Hematopoietic multipotent progenitor cell treated with erythropoietin and hydrocortisone succinate and interleukin-3 and kit ligand, for 6 days (in vitro differentiated cells): Measurements from ENCODE around the gene GOLGA7B.
"Not testable (repeated sequence)": the region's sequence is repeated elsewhere in the genome, so short reads cannot be mapped to it uniquely, and the experiment has no call there.

Source experiments
- DNase-seq: peaks from one replicate; pipeline ENCODE4 v3.0.0-alpha.2; 2015

Gene GOLGA7B

DNA sequence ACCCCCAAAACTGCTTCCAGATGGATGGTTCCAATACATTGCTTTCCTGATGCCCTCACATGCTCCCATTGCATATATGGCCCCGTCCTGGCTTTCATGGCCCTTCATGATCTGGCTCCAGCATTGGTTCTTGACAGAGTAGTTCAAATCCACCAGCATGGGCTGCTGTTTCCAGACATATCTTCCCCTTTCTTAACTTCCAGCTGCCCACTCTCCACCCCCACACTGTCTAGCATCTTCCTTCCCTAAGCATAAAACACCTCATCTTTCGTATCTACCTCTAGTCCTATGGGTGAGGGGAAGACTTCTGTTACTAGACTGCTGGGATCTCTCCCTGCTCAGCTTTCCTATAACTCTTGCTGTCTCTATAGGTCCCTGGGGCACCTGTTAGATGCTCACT, 13.2 kb upstream of the GOLGA7B start:
- no peak for DNase-seq

- no peak for DNase-seq
Observed at GRCh38 chr10:97838091-97838490, 11.6 kb upstream of the GOLGA7B start.

DNA sequence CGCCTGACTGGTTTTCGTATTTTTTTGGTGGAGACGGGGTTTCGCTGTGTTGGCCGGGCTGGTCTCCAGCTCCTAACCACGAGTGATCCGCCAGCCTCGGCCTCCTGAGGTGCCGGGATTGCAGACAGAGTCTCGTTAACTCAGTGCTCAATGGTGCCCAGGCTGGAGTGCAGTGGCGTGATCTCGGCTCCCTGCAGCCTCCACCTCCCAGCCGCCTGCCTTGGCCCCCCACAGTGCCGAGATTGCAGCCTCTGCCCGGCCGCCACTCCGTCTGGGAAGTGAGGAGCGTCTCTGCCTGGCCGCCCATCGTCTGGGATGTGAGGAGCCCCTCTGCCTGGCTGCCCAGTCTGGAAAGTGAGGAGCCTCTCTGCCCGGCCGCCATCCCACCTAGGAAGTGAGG, 8.5 kb upstream of the GOLGA7B start:
- not testable (repeated sequence) for DNase-seq

GRCh38 chr10:97842114-97842513, 7.5 kb upstream of the GOLGA7B start:
- DNase-seq = not testable (repeated sequence)

DNA sequence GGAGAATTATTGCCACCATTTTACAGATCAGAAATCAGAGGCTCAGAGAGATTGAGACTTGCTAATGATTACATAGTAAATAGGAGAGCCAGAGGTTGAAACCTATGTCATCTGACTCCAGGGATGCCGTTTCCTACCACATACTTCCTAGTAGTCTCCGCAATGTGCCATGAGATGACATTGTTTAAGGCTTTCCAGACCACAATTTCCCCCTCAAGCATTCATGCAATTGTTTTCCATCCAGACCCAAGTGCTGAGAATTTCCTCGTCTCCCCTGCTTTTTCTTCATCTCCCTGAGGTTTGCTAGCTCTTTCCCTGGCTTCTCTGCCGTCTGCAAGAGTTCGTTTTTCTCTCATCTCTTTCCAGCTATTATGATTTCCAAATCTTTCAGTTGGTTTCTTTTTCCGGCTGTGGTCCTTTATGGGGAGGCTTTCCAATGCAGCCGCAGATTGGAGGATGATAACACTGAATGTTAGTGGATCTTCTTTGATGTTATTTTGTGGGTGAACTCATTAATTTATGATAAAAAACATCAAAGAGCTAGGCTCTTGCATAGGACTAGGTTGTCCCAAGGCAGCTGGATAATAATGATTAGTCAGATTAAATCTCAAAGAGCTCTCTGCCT, 6.9 kb upstream of the GOLGA7B start:
- peak; percentile 15 for DNase-seq

DNA sequence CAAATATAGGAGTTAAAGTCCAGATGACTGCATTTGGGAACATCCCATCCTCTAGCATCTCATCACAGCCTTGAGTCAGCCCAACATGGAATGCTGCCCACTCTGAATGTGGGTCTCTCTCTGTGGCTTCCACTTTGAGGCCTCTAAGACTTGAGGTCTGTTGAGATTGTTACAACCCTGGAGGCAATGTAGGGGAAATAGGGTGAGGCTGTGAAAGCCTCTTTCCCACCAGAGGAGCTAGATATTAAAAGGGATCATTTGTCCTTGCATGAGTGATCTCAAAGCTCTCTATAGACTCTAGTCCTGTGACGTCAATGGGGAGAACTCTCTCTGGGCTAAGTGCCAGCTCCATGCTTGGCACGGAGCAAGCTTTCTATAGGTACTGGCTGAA, 6.4 kb upstream of the GOLGA7B start:
- peak; percentile 17 for DNase-seq

- DNase-seq = not testable (repeated sequence)
Observed at GRCh38 chr10:97843972-97844371, 5.7 kb upstream of the GOLGA7B start.

DNA sequence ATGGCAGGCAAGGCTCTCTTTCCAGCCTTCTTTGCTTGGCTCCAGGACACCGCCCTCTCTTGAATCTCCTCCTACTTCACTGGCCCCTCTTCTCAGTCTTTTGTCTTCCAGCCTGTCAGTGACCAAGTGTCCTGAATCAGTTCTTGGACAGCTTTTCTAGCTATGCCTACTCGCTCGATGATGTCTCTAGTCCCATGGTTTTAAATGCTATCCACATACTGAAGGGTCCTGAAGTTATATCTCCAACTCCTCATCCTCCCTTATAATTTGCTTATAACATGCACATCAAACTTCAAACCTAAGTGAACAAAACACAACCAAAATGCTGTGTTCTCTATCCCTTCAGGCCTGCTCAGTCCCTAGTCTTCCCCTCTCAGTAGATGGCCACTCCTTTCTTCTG, 5.0 kb upstream of the GOLGA7B start:
- DNase-seq = no peak

DNA sequence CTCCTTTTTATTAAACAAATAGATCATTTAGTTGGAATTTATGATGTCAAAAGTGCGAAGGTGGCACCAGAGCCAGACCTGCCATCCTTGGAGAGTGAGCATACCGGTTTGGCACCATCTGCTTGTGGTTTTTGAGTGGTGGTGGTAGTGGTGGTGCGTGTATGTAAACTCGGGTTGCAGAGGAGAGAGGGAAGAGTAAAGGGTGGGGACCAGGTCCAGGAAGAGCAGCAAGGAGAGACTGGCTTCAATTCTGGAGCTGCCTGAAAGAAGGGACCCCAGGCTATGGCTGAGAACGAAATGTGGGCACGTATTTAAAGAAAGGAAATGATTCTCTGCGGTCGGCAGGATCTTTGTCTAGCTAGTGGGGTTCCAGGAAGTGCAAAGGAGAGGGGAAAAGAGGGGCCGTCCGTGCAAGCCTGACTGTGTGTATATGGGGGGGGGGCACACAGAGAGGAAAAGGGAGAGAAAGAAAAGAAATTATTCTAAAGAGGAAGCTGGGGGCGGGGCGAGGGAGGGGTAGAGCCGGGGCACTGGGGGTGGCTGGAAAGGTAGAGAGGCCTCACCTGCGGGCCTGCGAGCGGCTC, 448 bp upstream of the GOLGA7B start:
- peak; percentile 15 for DNase-seq

DNA sequence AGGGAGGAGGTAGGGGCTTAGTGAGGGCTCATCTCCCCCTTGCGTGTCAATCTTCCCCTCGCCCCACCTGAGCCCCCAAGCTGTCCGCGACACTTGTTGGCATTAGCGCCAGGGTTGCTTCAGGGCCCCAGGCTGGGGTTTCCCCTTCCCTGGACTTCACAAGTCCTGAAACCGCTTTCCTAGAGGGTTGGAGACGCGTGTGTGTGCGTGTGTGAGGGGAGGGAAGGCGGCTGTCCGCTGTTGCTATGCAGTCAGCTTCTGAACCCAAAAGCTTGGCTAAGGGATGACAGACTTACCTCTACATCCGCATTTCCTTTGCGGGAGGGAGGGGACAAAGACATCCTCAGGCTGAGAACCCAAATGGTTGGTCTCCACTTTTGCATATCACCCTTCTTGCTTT, 803 bp downstream of the GOLGA7B start:
- no peak for DNase-seq

DNA sequence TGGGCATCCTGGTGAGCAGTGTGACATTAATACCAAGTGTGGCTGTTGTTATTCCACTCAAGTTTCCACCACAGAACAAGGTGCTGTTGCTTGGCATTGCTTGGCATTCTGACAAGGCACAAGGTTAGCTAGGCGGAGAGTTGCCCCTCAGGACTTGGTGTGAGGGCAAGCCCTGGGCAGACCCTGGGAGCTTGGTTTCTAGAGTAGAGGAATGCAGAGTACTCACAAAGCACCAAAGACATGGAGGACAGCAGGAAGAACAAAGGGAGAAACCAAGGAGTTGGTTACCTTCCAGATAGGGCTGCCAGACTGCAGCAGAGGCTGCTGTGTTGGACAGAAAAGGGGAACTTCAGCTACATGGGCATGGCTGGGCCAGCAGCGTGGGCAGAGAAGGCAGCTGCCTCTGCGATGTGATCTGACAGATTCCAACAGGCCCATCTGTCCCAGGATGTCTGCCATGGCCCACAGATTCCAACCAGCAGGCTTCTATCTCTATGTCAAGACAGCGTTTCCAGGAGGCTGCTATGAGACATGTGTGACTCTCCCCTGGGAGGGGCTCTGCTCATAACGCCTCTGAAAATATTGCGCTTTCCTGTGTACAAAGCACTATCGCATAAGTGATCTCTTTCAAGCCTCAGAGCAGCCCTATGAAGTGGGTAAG, 1.8 kb downstream of the GOLGA7B start:
- peak; percentile 24 for DNase-seq

DNA sequence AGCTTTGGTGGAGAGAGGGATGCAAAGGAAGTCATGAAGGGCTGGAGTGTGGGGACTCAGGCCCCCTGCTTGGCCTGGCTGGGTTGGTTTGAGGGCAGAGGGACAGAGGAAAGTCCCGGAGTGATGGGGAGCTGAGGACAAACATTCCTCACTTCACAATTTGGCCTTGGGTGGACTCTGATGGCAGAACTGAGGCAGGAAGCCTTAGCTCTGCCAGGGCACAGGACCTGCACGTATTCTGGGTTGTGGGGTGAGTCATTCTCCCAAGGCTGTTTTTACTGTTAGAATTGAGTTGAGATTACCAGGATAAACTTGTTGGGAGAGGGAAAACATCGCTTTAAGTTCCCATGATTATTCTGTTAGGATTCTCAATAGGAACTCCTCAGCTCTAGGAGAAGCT, 2.6 kb downstream of the GOLGA7B start:
- DNase-seq = no peak

DNA sequence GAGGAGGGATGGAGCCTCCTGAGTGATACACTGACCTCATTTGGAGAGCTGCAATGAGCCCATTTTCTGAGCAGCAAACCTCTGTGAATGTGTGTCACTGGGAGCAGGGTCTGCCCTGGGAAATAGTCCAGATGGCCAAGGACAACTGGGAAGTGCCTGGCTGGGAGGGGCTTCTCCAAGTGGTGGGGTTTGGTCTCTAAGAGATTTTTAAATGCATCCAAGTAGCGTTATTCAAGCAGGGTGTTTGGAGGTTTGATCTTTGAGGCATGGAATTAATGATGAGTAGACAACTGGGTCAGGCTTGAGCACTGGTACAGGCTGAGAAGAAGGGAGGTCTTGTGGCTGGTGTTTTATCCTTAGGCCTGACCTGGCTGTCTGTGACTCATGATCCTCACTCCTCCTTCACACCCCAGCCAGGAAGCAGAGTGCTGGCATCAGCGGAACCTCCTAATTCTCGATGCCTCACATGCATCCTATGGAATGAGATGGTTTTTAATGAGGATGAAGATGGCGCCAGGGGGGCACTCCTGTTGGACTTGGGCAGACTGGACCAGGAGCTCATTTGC, 3.3 kb downstream of the GOLGA7B start:
- no peak for DNase-seq

DNA sequence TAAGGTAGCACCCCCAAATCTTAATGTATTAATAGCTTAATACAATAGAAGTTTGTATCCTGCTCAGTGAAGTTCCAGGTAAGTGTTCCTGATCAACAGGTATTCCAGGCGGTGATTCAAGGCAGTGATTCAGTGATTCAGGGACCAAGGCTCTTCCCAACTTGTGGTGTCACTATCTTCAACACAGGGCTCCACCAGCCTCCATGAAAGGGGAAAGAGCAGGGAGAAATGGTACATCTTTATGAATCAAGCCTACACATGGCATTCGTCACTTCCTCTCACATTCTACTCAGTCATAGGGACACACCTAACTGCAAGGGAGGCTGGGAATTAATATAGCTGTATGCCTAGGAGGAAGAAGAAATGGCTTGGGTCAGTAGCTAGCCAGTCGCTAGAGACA, 5.1 kb downstream of the GOLGA7B start:
- DNase-seq = no peak

GRCh38 chr10:97858001-97858439, 8.4 kb downstream of the GOLGA7B start:
- peak; percentile 60 for DNase-seq

- DNase-seq = no peak
Observed at GRCh38 chr10:97861097-97861750, 11.6 kb downstream of the GOLGA7B start.

- no peak for DNase-seq
Observed at GRCh38 chr10:97861924-97862323, 12.3 kb downstream of the GOLGA7B start.

DNA sequence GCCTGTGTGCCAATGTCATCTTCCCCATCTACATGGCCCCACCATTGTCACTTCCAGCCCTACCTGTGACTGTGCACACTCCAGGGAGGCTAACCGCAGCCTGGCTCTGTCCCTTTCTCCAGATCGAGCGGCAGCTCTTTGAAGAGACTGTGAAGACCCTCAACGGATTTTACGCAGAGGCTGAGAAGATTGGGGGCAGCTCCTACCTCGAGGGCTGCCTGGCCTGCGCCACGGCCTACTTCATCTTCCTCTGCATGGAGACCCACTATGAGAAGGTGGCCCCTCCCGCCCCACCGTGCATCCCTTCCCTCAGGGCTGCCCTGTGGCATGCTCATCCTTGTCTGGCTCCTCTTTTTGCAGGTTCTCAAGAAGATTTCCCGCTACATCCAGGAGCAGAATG, 14.2 kb downstream of the GOLGA7B start:
- no peak for DNase-seq

GRCh38 chr10:97865488-97865887, 15.8 kb downstream of the GOLGA7B start:
- DNase-seq = no peak

DNA sequence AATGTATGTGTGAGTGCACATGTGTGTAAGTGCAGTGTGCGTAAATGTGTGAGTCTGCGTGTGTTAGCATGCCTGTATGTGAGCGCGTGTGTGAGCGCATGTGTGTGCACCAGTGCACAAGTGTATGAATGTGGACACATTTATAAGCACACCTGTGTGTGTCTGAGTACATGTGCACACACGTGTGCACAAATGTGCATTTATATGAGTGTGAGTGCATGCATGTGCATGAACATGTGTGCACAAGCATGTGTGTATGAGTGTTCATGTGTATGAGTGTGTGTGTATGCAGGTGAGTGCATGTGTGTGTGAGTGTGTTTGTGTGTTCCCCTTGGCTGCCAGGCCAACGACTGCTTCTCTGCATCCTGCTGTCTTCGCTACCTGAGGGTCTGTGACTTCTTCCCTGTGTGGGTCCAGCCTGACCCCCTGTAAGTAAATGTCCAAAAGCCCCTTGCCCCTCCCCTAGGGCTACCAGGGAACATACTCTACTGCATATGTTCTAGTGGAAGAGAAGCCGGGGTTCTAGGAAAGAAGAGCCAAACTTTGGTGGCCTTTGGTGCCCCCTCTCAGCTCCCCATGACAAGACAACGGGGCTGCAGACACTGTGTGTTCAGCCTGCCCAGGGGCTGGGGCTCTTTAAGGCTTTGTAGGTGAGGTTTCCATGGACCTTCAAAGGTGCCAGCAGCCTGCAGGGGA, 17.0 kb downstream of the GOLGA7B start:
- no peak for DNase-seq

DNA sequence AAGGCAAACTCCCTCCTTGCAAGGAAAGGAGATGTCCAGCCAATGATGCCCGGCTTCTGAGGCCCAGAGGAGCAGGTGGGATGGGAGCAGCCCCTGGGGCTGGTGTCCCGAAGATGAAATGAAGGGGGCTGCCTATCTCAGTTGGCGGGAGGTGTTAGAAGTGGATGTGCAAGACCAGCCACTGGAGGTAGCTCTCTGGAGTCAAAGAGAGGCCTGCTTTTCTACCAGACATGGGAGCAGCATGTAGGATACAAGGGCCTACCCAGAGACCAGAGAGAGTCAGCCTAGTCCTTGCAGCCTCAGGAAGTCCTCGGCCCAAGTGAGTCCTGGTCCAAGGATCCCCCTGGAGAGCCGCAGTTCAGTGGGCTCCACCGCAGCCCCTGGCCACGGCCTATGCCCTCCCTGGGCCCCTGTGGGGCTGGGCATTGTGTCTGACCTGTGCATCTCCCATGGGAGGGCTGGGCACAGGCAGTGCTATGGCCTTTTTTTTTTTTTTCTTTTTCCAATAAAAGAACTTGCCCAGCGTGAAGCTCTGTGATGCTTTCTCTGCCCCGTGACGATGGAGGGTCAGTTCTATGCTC, 17.7 kb downstream of the GOLGA7B start:
- no peak for DNase-seq

GRCh38 chr10:97868134-97868685, 18.6 kb downstream of the GOLGA7B start:
- DNase-seq = no peak
